Parathyroid adenoma (tissue), 2 donors: ENCODE measurements around the gene KARS1.

Experiments
- H2AFZ ChIP-seq: fragments of 300-600 bp; sonication (generic); one replicate; pipeline ENCODE4 v1.7.0; 2017; ENCODE audit warnings: antibody characterized with exemption, mild to moderate bottlenecking
- H3K27ac ChIP-seq: fragments of 300-600 bp; sonication (generic); one replicate; pipeline ENCODE4 v1.7.0; 2017
- H3K27me3 ChIP-seq: fragments of 300-600 bp; sonication (generic); one replicate; pipeline ENCODE4 v1.7.0; 2017; ENCODE audit warnings: low read length; ENCODE audit not compliant: control insufficient read depth, insufficient read depth
- H3K36me3 ChIP-seq: fragments of 300-600 bp; sonication (generic); one replicate; pipeline ENCODE4 v1.7.0; 2017; ENCODE audit warnings: low read length; ENCODE audit not compliant: control insufficient read depth, insufficient read depth
- H3K4me1 ChIP-seq: fragments of 300-600 bp; sonication (generic); one replicate; pipeline ENCODE4 v1.7.0; 2017; ENCODE audit warnings: control low read depth
- H3K4me2 ChIP-seq: fragments of 300-600 bp; sonication (generic); one replicate; pipeline ENCODE4 v1.7.0; 2017; ENCODE audit warnings: low read length
- H3K4me3 ChIP-seq: fragments of 300-600 bp; sonication (generic); one replicate; pipeline ENCODE4 v1.7.0; 2017; ENCODE audit warnings: low read depth, low read length
- H3K79me2 ChIP-seq: fragments of 300-600 bp; sonication (generic); one replicate; pipeline ENCODE4 v1.7.0; 2017; ENCODE audit warnings: control low read depth
- H3K9ac ChIP-seq: fragments of 300-600 bp; sonication (generic); one replicate; pipeline ENCODE4 v1.7.0; 2017; ENCODE audit warnings: mild to moderate bottlenecking
- H3K9me3 ChIP-seq: fragments of 300-600 bp; sonication (generic); one replicate; pipeline ENCODE4 v1.7.0; 2017; ENCODE audit warnings: low read length; ENCODE audit not compliant: control insufficient read depth
- CTCF ChIP-seq: fragments of 300-600 bp; sonication (generic); IDR thresholded peaks from one replicate; pipeline ENCODE4 v1.7.0; 2017; ENCODE audit warnings: antibody characterized with exemption, mild to moderate bottlenecking
- donor health status: primary hyperparathyroidism.

KARS1 gene

GRCh38 chr16:75615619-75616018, 31.8 kb downstream of the KARS1 start:
- Histone ChIP-seq H3K27me3 (no peaks in the 10 kb centered on the region), H3K4me3 (no peak overlapping the region), H3K9ac (no peak overlapping the region), H3K4me1 (no peaks in the 10 kb centered on the region), H3K9me3 (no peaks in the 10 kb centered on the region), H3K36me3 (no peaks in the 10 kb centered on the region), H3K4me2 (no peak overlapping the region), H3K79me2 (peaks cover 8% of the 10 kb centered on the region), H2AFZ (no peak overlapping the region), H3K27ac (no peak overlapping the region)
- no peak for TF ChIP-seq CTCF

- H3K27me3 ChIP-seq, result no peaks in the 10 kb centered on the region
- H3K4me1 ChIP-seq, result no peaks in the 10 kb centered on the region
- peaks cover 5% of the 10 kb centered on the region for H3K79me2 ChIP-seq
- no peaks in the 10 kb centered on the region for H3K9me3 ChIP-seq
- H3K9ac ChIP-seq, result no peak overlapping the region
- no peak overlapping the region for H3K27ac ChIP-seq
- H3K36me3 ChIP-seq, result no peaks in the 10 kb centered on the region
- no peak overlapping the region for H3K4me3 ChIP-seq
- no peak overlapping the region for H2AFZ ChIP-seq
- no peak for TF ChIP-seq CTCF
- H3K4me2 ChIP-seq, result no peak overlapping the region
Measured at GRCh38 chr16:75614066-75614897, 33.2 kb downstream of the KARS1 start.

GRCh38 chr16:75606507-75606906, 41.0 kb downstream of the KARS1 start:
- Histone ChIP-seq H3K27me3 (no peaks in the 10 kb centered on the region), H3K4me1 (no peaks in the 10 kb centered on the region), H3K9me3 (no peaks in the 10 kb centered on the region), H3K4me2 (no peak overlapping the region), H3K36me3 (no peaks in the 10 kb centered on the region), H3K79me2 (no peaks in the 10 kb centered on the region), H3K4me3 (no peak overlapping the region), H3K27ac (no peak overlapping the region), H3K9ac (no peak overlapping the region), H2AFZ (no peak overlapping the region)
- TF ChIP-seq CTCF, result no peak

- Histone ChIP-seq H2AFZ (no peak overlapping the region), H3K36me3 (no peaks in the 10 kb centered on the region), H3K27me3 (no peaks in the 10 kb centered on the region), H3K9ac (no peak overlapping the region), H3K4me2 (no peak overlapping the region), H3K27ac (no peak overlapping the region), H3K4me1 (no peaks in the 10 kb centered on the region), H3K9me3 (no peaks in the 10 kb centered on the region), H3K4me3 (no peak overlapping the region), H3K79me2 (no peaks in the 10 kb centered on the region)
- no peak for TF ChIP-seq CTCF
Measured at GRCh38 chr16:75603241-75603640, 44.2 kb downstream of the KARS1 start.
